ENCODE measurements around the gene CALCOCO1.
A peak's percentile ranks its signal among the peaks of the same experiment; 100 is the strongest.

The CALCOCO1 gene

GRCh38 chr12:53695152-53696145 lies 31.8 kb downstream of the CALCOCO1 start:
- no peaks in the 10 kb centered on the region for H3K9me3 ChIP-seq (ENCODE audit: insufficient read depth, low read depth, low read length)
- H3K4me1 ChIP-seq (ENCODE audit: insufficient read depth, low read length, poor library complexity, severe bottlenecking), result peaks cover 13% of the 10 kb centered on the region
- H3K79me2 ChIP-seq (ENCODE audit: insufficient read depth, low read length), result no peaks in the 10 kb centered on the region
- no peaks in the 10 kb centered on the region for H3K27me3 ChIP-seq (ENCODE audit: insufficient read depth, low read length, poor library complexity, severe bottlenecking)
- no peaks in the 10 kb centered on the region for H3K36me3 ChIP-seq (ENCODE audit: insufficient read depth, low read length)
- H3K4me3 ChIP-seq (ENCODE audit: low read length, poor library complexity, severe bottlenecking), result peak overlapping the region; percentile 71
- no peaks in the 10 kb centered on the region for H3K9me2 ChIP-seq (replicated peaks; ENCODE audit: low read depth, low read length)
- TF ChIP-seq, protein P1, sequence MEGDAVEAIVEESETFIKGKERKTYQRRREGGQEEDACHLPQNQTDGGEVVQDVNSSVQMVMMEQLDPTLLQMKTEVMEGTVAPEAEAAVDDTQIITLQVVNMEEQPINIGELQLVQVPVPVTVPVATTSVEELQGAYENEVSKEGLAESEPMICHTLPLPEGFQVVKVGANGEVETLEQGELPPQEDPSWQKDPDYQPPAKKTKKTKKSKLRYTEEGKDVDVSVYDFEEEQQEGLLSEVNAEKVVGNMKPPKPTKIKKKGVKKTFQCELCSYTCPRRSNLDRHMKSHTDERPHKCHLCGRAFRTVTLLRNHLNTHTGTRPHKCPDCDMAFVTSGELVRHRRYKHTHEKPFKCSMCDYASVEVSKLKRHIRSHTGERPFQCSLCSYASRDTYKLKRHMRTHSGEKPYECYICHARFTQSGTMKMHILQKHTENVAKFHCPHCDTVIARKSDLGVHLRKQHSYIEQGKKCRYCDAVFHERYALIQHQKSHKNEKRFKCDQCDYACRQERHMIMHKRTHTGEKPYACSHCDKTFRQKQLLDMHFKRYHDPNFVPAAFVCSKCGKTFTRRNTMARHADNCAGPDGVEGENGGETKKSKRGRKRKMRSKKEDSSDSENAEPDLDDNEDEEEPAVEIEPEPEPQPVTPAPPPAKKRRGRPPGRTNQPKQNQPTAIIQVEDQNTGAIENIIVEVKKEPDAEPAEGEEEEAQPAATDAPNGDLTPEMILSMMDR (conservative IDR thresholded peaks at IDR 0.05; ENCODE audit: low read length), result no peak
- no peak for TF ChIP-seq EZH2phosphoT487 (IDR thresholded peaks at IDR 0.05; ENCODE audit: borderline replicate concordance)
- H3K9ac ChIP-seq (ENCODE audit: low read depth, low read length, poor library complexity, severe bottlenecking), result peak overlapping the region; percentile 45
- H2AFZ ChIP-seq (ENCODE audit: low read length), result peak overlapping the region; percentile 84
- no peaks in the 10 kb centered on the region for H4K20me1 ChIP-seq (ENCODE audit: insufficient read depth, low read length, poor library complexity, severe bottlenecking)
- H3K4me2 ChIP-seq (ENCODE audit: low read depth, low read length, poor library complexity, severe bottlenecking), result peak overlapping the region; percentile 84
- H3F3A ChIP-seq (ENCODE audit: low read depth), result no peaks in the 10 kb centered on the region

GRCh38 chr12:53694756-53695151 lies 32.5 kb downstream of the CALCOCO1 start:
- H3K9me3 ChIP-seq (ENCODE audit: insufficient read depth, low read depth, low read length), result no peaks in the 10 kb centered on the region
- no peaks in the 10 kb centered on the region for H3K36me3 ChIP-seq (ENCODE audit: insufficient read depth, low read length)
- H3K27me3 ChIP-seq (ENCODE audit: insufficient read depth, low read length, poor library complexity, severe bottlenecking), result no peaks in the 10 kb centered on the region
- H3K9ac ChIP-seq (ENCODE audit: low read depth, low read length, poor library complexity, severe bottlenecking), result peak overlapping the region; percentile 45
- TF ChIP-seq, protein P1 (conservative IDR thresholded peaks at IDR 0.05; ENCODE audit: low read length), result no peak
- TF ChIP-seq EZH2phosphoT487 (IDR thresholded peaks at IDR 0.05; ENCODE audit: borderline replicate concordance), result no peak
- H3F3A ChIP-seq (ENCODE audit: low read depth), result no peaks in the 10 kb centered on the region
- peak overlapping the region; percentile 84 for H3K4me2 ChIP-seq (ENCODE audit: low read depth, low read length, poor library complexity, severe bottlenecking)
- H4K20me1 ChIP-seq (ENCODE audit: insufficient read depth, low read length, poor library complexity, severe bottlenecking), result no peaks in the 10 kb centered on the region
- no peaks in the 10 kb centered on the region for H3K9me2 ChIP-seq (replicated peaks; ENCODE audit: low read depth, low read length)
- H3K4me1 ChIP-seq (ENCODE audit: insufficient read depth, low read length, poor library complexity, severe bottlenecking), result peaks cover 13% of the 10 kb centered on the region
- peak overlapping the region; percentile 71 for H3K4me3 ChIP-seq (ENCODE audit: low read length, poor library complexity, severe bottlenecking)
- H2AFZ ChIP-seq (ENCODE audit: low read length), result no peak overlapping the region
- H3K79me2 ChIP-seq (ENCODE audit: insufficient read depth, low read length), result no peaks in the 10 kb centered on the region

DNA sequence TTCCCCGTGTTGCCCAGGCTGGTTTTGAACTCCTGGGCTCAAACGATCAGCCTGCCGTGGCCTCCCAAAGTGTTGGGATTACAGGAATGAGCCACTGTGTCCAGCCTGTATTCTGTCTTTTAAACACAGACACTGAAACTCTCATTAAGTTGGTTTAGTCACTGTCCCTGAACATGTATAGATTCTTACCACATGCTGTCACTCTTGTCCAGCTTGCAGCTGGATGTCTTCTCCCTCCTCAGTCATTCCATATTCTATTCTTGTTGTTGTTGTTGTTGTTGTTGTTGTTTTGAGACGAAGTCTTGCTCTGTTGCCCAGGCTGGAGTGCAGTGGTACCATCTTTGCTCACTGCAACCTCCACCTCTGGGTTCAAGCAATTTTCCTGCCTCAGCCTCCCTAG lies 39.1 kb downstream of the CALCOCO1 start:
- no peaks in the 10 kb centered on the region for H4K20me1 ChIP-seq (ENCODE audit: insufficient read depth, low read length, poor library complexity, severe bottlenecking)
- no peaks in the 10 kb centered on the region for H3K36me3 ChIP-seq (ENCODE audit: insufficient read depth, low read length)
- no peaks in the 10 kb centered on the region for H3K9me3 ChIP-seq (ENCODE audit: insufficient read depth, low read depth, low read length)
- H3K4me2 ChIP-seq (ENCODE audit: low read depth, low read length, poor library complexity, severe bottlenecking), result no peak overlapping the region
- no peaks in the 10 kb centered on the region for H3F3A ChIP-seq (ENCODE audit: low read depth)
- no peaks in the 10 kb centered on the region for H3K9me2 ChIP-seq (replicated peaks; ENCODE audit: low read depth, low read length)
- H3K9ac ChIP-seq (ENCODE audit: low read depth, low read length, poor library complexity, severe bottlenecking), result no peak overlapping the region
- no peak overlapping the region for H3K4me3 ChIP-seq (ENCODE audit: low read length, poor library complexity, severe bottlenecking)
- no peak overlapping the region for H2AFZ ChIP-seq (ENCODE audit: low read length)
- H3K79me2 ChIP-seq (ENCODE audit: insufficient read depth, low read length), result no peaks in the 10 kb centered on the region
- TF ChIP-seq, protein P1 (conservative IDR thresholded peaks at IDR 0.05; ENCODE audit: low read length), result no peak
- no peak for TF ChIP-seq EZH2phosphoT487 (IDR thresholded peaks at IDR 0.05; ENCODE audit: borderline replicate concordance)
- no peaks in the 10 kb centered on the region for H3K4me1 ChIP-seq (ENCODE audit: insufficient read depth, low read length, poor library complexity, severe bottlenecking)
- H3K27me3 ChIP-seq (ENCODE audit: insufficient read depth, low read length, poor library complexity, severe bottlenecking), result no peaks in the 10 kb centered on the region
